ENCODE measurements around the gene SETX.

GRCh38 chr9:132299221-132299620 lies 55.6 kb downstream of the SETX start:
- TF ChIP-seq EZH2phosphoT487 (IDR thresholded peaks at IDR 0.05; ENCODE audit: low read depth), result no peak
- no peak for TF ChIP-seq CTCF (IDR thresholded peaks at IDR 0.05; ENCODE audit: low read depth, low read length)

Data from OCI-LY3 (cell line).